Esophagus (tissue), 2 donors: ENCODE data around the gene GINM1. TPM values are rescaled to one million over a fixed set of nuclear protein-coding genes. Genes with fewer than 3 reads are reported as not detected.

Source experiments
- H3K27ac ChIP-seq, 2 donors: one replicate each; pipeline ENCODE4 v1.5.1; 2013; ENCODE audit warnings: low read depth in 2 of 2, mild to moderate bottlenecking in 2 of 2, inconsistent platforms in 1 of 2, low read length in 1 of 2, moderate library complexity in 1 of 2
- H3K27me3 ChIP-seq, 2 donors: one replicate each; pipeline ENCODE4 v1.6.1; 2013; ENCODE audit warnings: low read length in 2 of 2, control low read depth in 1 of 2, mild to moderate bottlenecking in 1 of 2; ENCODE audit not compliant: insufficient read depth in 2 of 2, control insufficient read depth in 1 of 2
- H3K36me3 ChIP-seq, 2 donors: one replicate each; pipeline ENCODE4 v1.6.1; 2013; ENCODE audit warnings: low read length in 1 of 2; ENCODE audit not compliant: control insufficient read depth in 2 of 2, insufficient read depth in 2 of 2
- H3K4me1 ChIP-seq, 2 donors: one replicate each; pipeline ENCODE4 v1.6.1; 2013; ENCODE audit warnings: low read length in 1 of 2; ENCODE audit not compliant: control insufficient read depth in 2 of 2, insufficient read depth in 2 of 2
- H3K4me3 ChIP-seq, 2 donors: one replicate each; pipeline ENCODE4 v1.5.1; 2013; ENCODE audit warnings: low read length in 2 of 2, mild to moderate bottlenecking in 2 of 2, low read depth in 1 of 2, moderate library complexity in 1 of 2
- H3K9me3 ChIP-seq, 2 donors: one replicate each; pipeline ENCODE4 v1.6.1; 2013; ENCODE audit warnings: mild to moderate bottlenecking in 2 of 2, low read depth in 1 of 2, low read length in 1 of 2, moderate library complexity in 1 of 2; ENCODE audit not compliant: control insufficient read depth in 2 of 2, insufficient read depth in 1 of 2
- WGBS, 2 donors: extraction: QIAGEN DNeasy Blood & Tissue Kit; methylation state at CpG; one replicate each; pipeline ENCODE4 v1.1.7; 2013; 5-methylcytosine and 5-hydroxymethylcytosine counted together
- polyA plus RNA-seq, 2 donors: library from polyadenylated mRNA; stranded (reverse); fragments of 200-250 nt; gene quantifications; one replicate each; pipeline ENCODE4 v1.2.3, GENCODE V29; 2013
- donor health status: healthy with polysubstance abuse.
- donor health status: Bipolar disorder and iron deficiency.

Gene GINM1
- polyA plus RNA-seq, 2 donors = 12.9 to 21.9 TPM

- no peaks in the 10 kb centered on the region for H3K36me3 ChIP-seq
- WGBS, 2 donors = 58 to 81% methylated on average over 2 of the region's 2 CpGs
- H3K27ac ChIP-seq = no peak overlapping the region
- H3K4me3 ChIP-seq = no peak overlapping the region
- no peaks in the 10 kb centered on the region for H3K27me3 ChIP-seq
- H3K9me3 ChIP-seq = no peaks in the 10 kb centered on the region
- H3K4me1 ChIP-seq = no peaks in the 10 kb centered on the region
These were observed 6.8 kb upstream of the GINM1 start for GRCh38 chr6:149559389-149559788.

DNA sequence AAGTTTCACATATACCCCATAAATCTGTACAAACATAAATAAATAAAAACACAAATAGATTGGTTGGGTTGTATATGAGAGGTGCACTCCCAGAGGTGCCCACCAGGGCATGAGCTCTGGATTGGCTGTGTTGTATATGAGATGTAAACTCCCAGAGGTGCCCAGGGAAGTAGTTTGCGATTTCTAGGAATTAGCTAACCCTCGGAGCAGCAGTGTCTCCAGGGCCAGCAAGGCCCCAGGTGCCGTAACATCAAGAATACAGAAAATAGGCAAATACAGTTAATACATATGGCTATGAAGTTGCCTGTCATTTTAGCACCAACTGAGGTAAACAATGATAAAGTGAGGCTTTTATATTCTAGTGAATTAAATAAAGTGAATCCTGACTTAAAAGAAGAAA, 5.4 kb upstream of the GINM1 start:
- H3K4me1 ChIP-seq = no peaks in the 10 kb centered on the region
- no peaks in the 10 kb centered on the region for H3K36me3 ChIP-seq
- H3K27me3 ChIP-seq = no peaks in the 10 kb centered on the region
- WGBS, 2 donors = 62 to 70% methylated on average over 3 of the region's 3 CpGs
- H3K4me3 ChIP-seq = no peak overlapping the region
- H3K27ac ChIP-seq = no peak overlapping the region
- no peaks in the 10 kb centered on the region for H3K9me3 ChIP-seq

- WGBS, 2 donors = 81 to 86% methylated on average over 5 of the region's 5 CpGs
- Histone ChIP-seq H3K4me3 (no peak overlapping the region), H3K27ac (no peak overlapping the region), H3K27me3 (no peaks in the 10 kb centered on the region), H3K9me3 (no peaks in the 10 kb centered on the region), H3K4me1 (peaks cover 2% of the 10 kb centered on the region in 2 donors), H3K36me3 (no peaks in the 10 kb centered on the region)
These were observed 2.8 kb upstream of the GINM1 start for GRCh38 chr6:149563203-149563927.

DNA sequence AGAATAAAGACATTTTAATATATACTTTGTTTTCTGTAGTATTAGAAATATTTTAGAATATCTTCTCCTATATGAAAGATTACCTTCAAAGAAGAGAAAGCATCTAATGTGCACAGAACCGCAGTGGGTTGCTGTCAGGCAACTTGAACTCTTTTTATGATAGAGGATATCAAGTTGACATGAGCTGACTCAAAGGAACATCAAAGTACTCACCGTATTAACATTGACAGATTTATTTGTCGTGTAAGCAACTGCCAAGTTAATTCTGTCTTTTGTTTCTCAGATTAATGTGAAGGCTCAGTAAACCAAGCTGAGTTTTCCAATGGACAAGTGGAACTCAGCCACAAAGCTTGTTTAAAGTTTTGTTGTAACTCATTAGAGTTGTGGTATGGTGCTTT, 2.2 kb upstream of the GINM1 start:
- Histone ChIP-seq H3K9me3 (no peaks in the 10 kb centered on the region), H3K27ac (no peak overlapping the region), H3K4me3 (no peak overlapping the region), H3K4me1 (peaks cover 2% of the 10 kb centered on the region in 2 donors), H3K36me3 (no peaks in the 10 kb centered on the region), H3K27me3 (no peaks in the 10 kb centered on the region)
- 39 to 42% methylated on average over 3 of the region's 3 CpGs for WGBS, 2 donors

- H3K4me1 ChIP-seq = peaks cover 2% of the 10 kb centered on the region in 2 donors
- H3K9me3 ChIP-seq = no peaks in the 10 kb centered on the region
- whole genome bisulfite sequencing, 2 donors = 0% methylated on average over 74 to 81 of the region's 81 CpGs
- no peaks in the 10 kb centered on the region for H3K36me3 ChIP-seq
- H3K4me3 ChIP-seq = peak overlapping the region; percentile 71 to 94
- H3K27ac ChIP-seq = peak overlapping the region; percentile 88
- no peaks in the 10 kb centered on the region for H3K27me3 ChIP-seq
These were observed 427 bp downstream of the GINM1 start for GRCh38 chr6:149566410-149567193.

DNA sequence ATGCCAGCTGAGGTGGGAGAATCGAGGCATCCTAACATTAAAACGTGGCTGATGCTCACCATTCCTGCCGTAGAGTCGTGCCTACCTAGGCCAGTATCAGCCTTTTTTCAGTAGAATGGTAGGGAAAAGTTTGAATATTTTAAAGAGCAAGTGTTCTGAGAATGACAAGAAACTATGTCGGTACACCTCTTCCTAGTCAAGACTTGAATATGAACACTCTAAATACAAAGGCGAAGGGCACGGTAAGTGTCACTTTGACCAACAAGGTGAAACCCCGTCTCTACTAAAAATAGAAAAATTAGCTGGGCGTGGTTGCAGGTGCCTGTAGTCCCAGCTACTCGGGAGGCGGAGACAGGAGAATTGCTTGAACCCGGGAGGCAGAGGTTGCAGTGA, 1.0 kb downstream of the GINM1 start:
- no peaks in the 10 kb centered on the region for H3K9me3 ChIP-seq
- H3K27ac ChIP-seq = peak overlapping the region; percentile 88
- 29 to 32% methylated on average over 12 of the region's 12 CpGs for WGBS, 2 donors
- H3K27me3 ChIP-seq = no peaks in the 10 kb centered on the region
- no peaks in the 10 kb centered on the region for H3K36me3 ChIP-seq
- peak overlapping the region; percentile 71 to 94 for H3K4me3 ChIP-seq
- peaks cover 2% of the 10 kb centered on the region in 2 donors for H3K4me1 ChIP-seq

GRCh38 chr6:149567945-149568585, 1.9 kb downstream of the GINM1 start:
- peaks cover 2% of the 10 kb centered on the region in 2 donors for H3K4me1 ChIP-seq
- WGBS, 2 donors = 89 to 91% methylated on average over 7 of the region's 7 CpGs
- no peaks in the 10 kb centered on the region for H3K36me3 ChIP-seq
- H3K27me3 ChIP-seq = no peaks in the 10 kb centered on the region
- H3K9me3 ChIP-seq = no peaks in the 10 kb centered on the region
- no peak overlapping the region for H3K27ac ChIP-seq
- no peak overlapping the region for H3K4me3 ChIP-seq

DNA sequence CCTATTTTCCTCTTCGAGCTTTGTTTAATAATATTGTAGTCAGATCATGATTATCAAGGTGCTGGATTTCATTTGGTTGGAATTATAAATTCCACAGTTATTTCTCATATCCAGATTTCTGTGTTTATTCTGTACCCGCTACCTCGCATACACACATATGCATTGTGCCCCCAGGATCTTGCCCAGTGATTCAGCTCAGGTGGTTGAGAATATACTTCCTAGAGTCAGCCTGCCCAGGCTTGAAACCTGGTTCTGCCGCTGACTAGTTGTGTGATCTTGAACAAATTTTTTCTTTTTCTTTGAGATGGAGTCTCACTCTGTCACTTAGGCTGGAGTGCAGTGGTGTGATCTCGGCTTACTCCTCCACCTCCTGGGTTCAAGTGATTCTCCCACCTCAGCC, 14.7 kb downstream of the GINM1 start:
- 84 to 89% methylated on average over 5 of the region's 5 CpGs for WGBS, 2 donors
- Histone ChIP-seq H3K27me3 (no peaks in the 10 kb centered on the region), H3K36me3 (peaks cover 0 to 10% of the 10 kb centered on the region in 2 donors), H3K4me1 (no peaks in the 10 kb centered on the region), H3K27ac (no peak overlapping the region), H3K4me3 (no peak overlapping the region), H3K9me3 (no peaks in the 10 kb centered on the region)

- Histone ChIP-seq H3K27ac (no peak overlapping the region), H3K4me1 (no peaks in the 10 kb centered on the region), H3K9me3 (no peaks in the 10 kb centered on the region), H3K36me3 (peaks cover 0 to 10% of the 10 kb centered on the region in 2 donors), H3K27me3 (no peaks in the 10 kb centered on the region), H3K4me3 (no peak overlapping the region)
- 93 to 95% methylated on average over 5 of the region's 5 CpGs for WGBS, 2 donors
These were observed 15.2 kb downstream of the GINM1 start for GRCh38 chr6:149581349-149581748.
